ENCODE measurements around the gene KCNH3. TPM values are rescaled to one million over a fixed set of nuclear protein-coding genes. Genes with fewer than 3 reads are reported as not detected.

The KCNH3 gene
- total and polyA plus RNA-seq, 4 donors = 0.07 to 0.24 (median 0.19) TPM; not detected in 1

GRCh38 chr12:49582850-49583249 lies 44.0 kb downstream of the KCNH3 start:
- Histone ChIP-seq H3K36me3 (ENCODE audit: control insufficient read depth in 4 of 4, insufficient read depth in 3 of 4, low read depth in 1 of 4, low read length in 3 of 4) (peaks cover 0 to 2% (median 0%) of the 10 kb centered on the region in 4 donors), H3K9me3 (ENCODE audit: control insufficient read depth in 4 of 4, low read length in 3 of 4) (no peaks in the 10 kb centered on the region), H3K27ac (ENCODE audit: low read depth in 1 of 2, low read length in 2 of 2) (no peak overlapping the region), H3K4me3 (ENCODE audit: low read depth in 1 of 3, low read length in 3 of 3) (no peak overlapping the region), H3K9ac (ENCODE audit: low read depth in 1 of 2, low read length in 2 of 2) (no peak overlapping the region), H3K4me1 (ENCODE audit: control insufficient read depth in 4 of 4, insufficient read depth in 4 of 4, low read length in 3 of 4) (peaks cover 0 to 8% (median 5%) of the 10 kb centered on the region in 4 donors), H3K27me3 (ENCODE audit: control insufficient read depth in 4 of 4, insufficient read depth in 4 of 4, low read length in 3 of 4) (no peaks in the 10 kb centered on the region)
- TF ChIP-seq RAD21 (IDR thresholded peaks at IDR 0.05) (peak in 1 of 2 donors; percentile 17), ZBTB33 (IDR thresholded peaks at IDR 0.05) (no peak), MAX (IDR thresholded peaks at IDR 0.05) (no peak), RXRA (IDR thresholded peaks at IDR 0.05) (peak; percentile 29 to 37), CTCF (IDR thresholded peaks at IDR 0.05; ENCODE audit: low read depth, low read length, missing input control) (no peak), ATF3 (IDR thresholded peaks at IDR 0.05) (no peak), SP1 (IDR thresholded peaks at IDR 0.05) (no peak), NR2F2 (IDR thresholded peaks at IDR 0.05) (peak; percentile 85), HNF4A (conservative IDR thresholded peaks at IDR 0.05) (peak; percentile 45 to 55), HNF4G (IDR thresholded peaks at IDR 0.05) (no peak)
- 41% methylated on average over 4 of the region's 4 CpGs for WGBS
- no peak for DNase-seq (ENCODE audit: low spot score)

GRCh38 chr12:49583366-49584094 lies 44.7 kb downstream of the KCNH3 start:
- Histone ChIP-seq H3K9ac (ENCODE audit: low read depth in 1 of 2, low read length in 2 of 2) (no peak overlapping the region), H3K4me3 (ENCODE audit: low read depth in 1 of 3, low read length in 3 of 3) (no peak overlapping the region), H3K27me3 (ENCODE audit: control insufficient read depth in 4 of 4, insufficient read depth in 4 of 4, low read length in 3 of 4) (no peaks in the 10 kb centered on the region), H3K36me3 (ENCODE audit: control insufficient read depth in 4 of 4, insufficient read depth in 3 of 4, low read depth in 1 of 4, low read length in 3 of 4) (peaks cover 0 to 2% (median 0%) of the 10 kb centered on the region in 4 donors), H3K27ac (ENCODE audit: low read depth in 1 of 2, low read length in 2 of 2) (no peak overlapping the region), H3K4me1 (ENCODE audit: control insufficient read depth in 4 of 4, insufficient read depth in 4 of 4, low read length in 3 of 4) (peaks cover 0 to 8% (median 5%) of the 10 kb centered on the region in 4 donors), H3K9me3 (ENCODE audit: control insufficient read depth in 4 of 4, low read length in 3 of 4) (no peaks in the 10 kb centered on the region)
- TF ChIP-seq MAX (IDR thresholded peaks at IDR 0.05) (no peak), FOXA2 (IDR thresholded peaks at IDR 0.05) (no peak)
- WGBS = 90% methylated on average over 13 of the region's 13 CpGs
- no peak for DNase-seq (ENCODE audit: low spot score)

GRCh38 chr12:49584591-49584990 lies 45.8 kb downstream of the KCNH3 start:
- WGBS = 87% methylated on average over 7 of the region's 7 CpGs
- H3K36me3 ChIP-seq (ENCODE audit: control insufficient read depth in 4 of 4, insufficient read depth in 3 of 4, low read depth in 1 of 4, low read length in 3 of 4) = peaks cover 0 to 2% (median 0%) of the 10 kb centered on the region in 4 donors
- H3K27ac ChIP-seq (ENCODE audit: low read depth in 1 of 2, low read length in 2 of 2) = no peak overlapping the region
- DNase-seq (ENCODE audit: low spot score) = no peak
- TF ChIP-seq YY1 (IDR thresholded peaks at IDR 0.05) (no peak), EGR1 (IDR thresholded peaks at IDR 0.05; ENCODE audit: low read depth in 2 of 2) (no peak), HNF4A (conservative IDR thresholded peaks at IDR 0.05) (no peak), GABPA (IDR thresholded peaks at IDR 0.05 in 1 of 2, conservative IDR thresholded peaks at IDR 0.05 in 1 of 2) (no peak), SP1 (IDR thresholded peaks at IDR 0.05) (no peak), FOXA2 (IDR thresholded peaks at IDR 0.05) (no peak), FOXA1 (IDR thresholded peaks at IDR 0.05) (no peak), RXRA (IDR thresholded peaks at IDR 0.05) (no peak)
- H3K4me1 ChIP-seq (ENCODE audit: control insufficient read depth in 4 of 4, insufficient read depth in 4 of 4, low read length in 3 of 4) = peaks cover 0 to 8% (median 5%) of the 10 kb centered on the region in 4 donors
- no peaks in the 10 kb centered on the region for H3K9me3 ChIP-seq (ENCODE audit: control insufficient read depth in 4 of 4, low read length in 3 of 4)
- H3K4me3 ChIP-seq (ENCODE audit: low read depth in 1 of 3, low read length in 3 of 3) = no peak overlapping the region
- no peak overlapping the region for H3K9ac ChIP-seq (ENCODE audit: low read depth in 1 of 2, low read length in 2 of 2)
- no peaks in the 10 kb centered on the region for H3K27me3 ChIP-seq (ENCODE audit: control insufficient read depth in 4 of 4, insufficient read depth in 4 of 4, low read length in 3 of 4)
